ENCODE data around the gene PSMA7. TPM values are rescaled to one million over a fixed set of nuclear protein-coding genes. Genes with fewer than 3 reads are reported as not detected.

Gene PSMA7
- total RNA-seq, 4 donors from 2014 or later: 213 to 288 (median 261) TPM

DNA sequence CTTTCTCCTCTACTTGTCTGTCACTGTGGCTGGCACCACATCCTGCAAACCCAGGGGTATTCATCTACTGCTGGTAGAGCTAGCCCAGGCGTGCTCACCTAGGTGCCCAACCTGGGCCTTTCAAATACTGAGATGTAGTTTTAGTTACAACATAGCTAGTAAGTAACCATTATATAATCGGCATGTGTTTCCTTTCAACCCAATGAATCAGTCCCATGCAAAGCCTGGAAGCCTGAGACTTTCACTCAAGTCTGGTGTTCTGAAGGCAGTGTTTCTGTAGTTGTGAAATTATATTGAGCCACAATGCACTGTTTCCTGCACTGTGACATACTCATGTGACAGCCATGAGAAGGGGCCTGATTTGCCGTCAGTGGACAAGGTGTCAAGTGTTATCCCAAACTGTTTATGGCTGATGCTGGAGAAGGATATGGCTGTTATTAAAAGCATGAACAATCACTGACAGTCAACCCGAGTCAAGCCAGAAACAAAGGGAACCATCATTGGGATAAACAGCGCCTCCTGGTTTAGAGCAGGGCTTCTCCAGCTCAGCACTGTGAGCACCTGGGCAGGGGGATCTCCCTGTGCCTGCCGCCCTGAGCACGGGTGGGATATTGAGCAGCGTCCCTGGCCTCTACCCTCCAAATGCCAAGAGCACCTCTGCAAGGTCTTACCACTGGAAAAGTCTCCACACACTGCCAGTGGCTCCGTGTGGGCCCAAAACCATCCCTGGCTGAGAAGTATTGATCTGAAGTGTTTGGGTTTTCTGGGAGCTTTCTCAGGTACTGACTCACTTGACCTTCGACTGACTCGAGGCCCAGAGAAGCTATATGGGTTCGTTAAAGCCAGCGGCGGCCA, 1.6 kb downstream of the PSMA7 start:
- Histone ChIP-seq H3K27me3 (no peaks in the 10 kb centered on the region), H3K9me3 (no peaks in the 10 kb centered on the region), H3K4me3 (replicated peaks in 1 of 3) (peak overlapping the region; percentile 43 to 76 (median 67)), H3K27ac (peak overlapping the region; percentile 8 to 93 (median 76)), H3K4me1 (peaks cover 21 to 29% of the 10 kb centered on the region in 2 donors), H3K36me3 (peaks cover 32 to 37% of the 10 kb centered on the region in 2 donors)
- no peak for DNase-seq
- TF ChIP-seq, protein P1, sequence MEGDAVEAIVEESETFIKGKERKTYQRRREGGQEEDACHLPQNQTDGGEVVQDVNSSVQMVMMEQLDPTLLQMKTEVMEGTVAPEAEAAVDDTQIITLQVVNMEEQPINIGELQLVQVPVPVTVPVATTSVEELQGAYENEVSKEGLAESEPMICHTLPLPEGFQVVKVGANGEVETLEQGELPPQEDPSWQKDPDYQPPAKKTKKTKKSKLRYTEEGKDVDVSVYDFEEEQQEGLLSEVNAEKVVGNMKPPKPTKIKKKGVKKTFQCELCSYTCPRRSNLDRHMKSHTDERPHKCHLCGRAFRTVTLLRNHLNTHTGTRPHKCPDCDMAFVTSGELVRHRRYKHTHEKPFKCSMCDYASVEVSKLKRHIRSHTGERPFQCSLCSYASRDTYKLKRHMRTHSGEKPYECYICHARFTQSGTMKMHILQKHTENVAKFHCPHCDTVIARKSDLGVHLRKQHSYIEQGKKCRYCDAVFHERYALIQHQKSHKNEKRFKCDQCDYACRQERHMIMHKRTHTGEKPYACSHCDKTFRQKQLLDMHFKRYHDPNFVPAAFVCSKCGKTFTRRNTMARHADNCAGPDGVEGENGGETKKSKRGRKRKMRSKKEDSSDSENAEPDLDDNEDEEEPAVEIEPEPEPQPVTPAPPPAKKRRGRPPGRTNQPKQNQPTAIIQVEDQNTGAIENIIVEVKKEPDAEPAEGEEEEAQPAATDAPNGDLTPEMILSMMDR (IDR thresholded peaks at IDR 0.05): peak in 1 of 6 experiments; percentile 17
- no peak for TF ChIP-seq POLR2A (IDR thresholded peaks at IDR 0.05)
- intact Hi-C loops (cut with DNase I): loop anchor here (5.0 to 10.0 kb wide), 2 partner anchors 74 to 253 kb away; partner anchors contain the start of gene TAF4
- WGBS, 2 donors: 31% methylated on average over 13 to 14 of the region's 14 CpGs

DNA sequence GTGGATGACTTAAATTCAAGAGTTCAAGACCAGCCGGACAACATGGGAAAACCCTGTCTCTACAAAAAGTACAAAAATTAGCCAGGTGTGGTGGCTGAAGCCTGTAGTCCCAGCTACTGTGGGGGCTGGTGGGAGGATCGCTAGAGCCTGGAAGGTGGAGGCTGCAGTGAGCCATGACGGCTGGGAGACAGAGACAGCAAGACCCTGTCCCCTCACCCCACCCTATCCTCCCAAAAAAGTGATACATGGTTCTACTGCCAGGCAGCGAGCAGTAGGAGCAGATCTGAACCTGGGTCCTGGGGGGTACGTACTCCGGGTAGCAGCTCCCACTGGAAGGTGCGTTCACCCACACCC, 2.2 kb downstream of the PSMA7 start:
- no peak overlapping the region for H3K27ac ChIP-seq
- TF ChIP-seq, protein P1 (IDR thresholded peaks at IDR 0.05): no peak
- TF ChIP-seq POLR2A (IDR thresholded peaks at IDR 0.05): no peak
- peaks cover 36 to 43% of the 10 kb centered on the region in 2 donors for H3K36me3 ChIP-seq
- 62 to 76% methylated on average over 7 of the region's 7 CpGs for WGBS, 2 donors
- H3K27me3 ChIP-seq: no peaks in the 10 kb centered on the region
- no peak for DNase-seq
- no peaks in the 10 kb centered on the region for H3K9me3 ChIP-seq
- H3K4me3 ChIP-seq (replicated peaks in 1 of 3): no peak overlapping the region
- H3K4me1 ChIP-seq: peaks cover 21 to 29% of the 10 kb centered on the region in 2 donors
- intact Hi-C loops (cut with DNase I): loop anchor here (5.0 to 10.0 kb wide), 2 partner anchors 74 to 254 kb away; partner anchors contain the start of gene TAF4

DNA sequence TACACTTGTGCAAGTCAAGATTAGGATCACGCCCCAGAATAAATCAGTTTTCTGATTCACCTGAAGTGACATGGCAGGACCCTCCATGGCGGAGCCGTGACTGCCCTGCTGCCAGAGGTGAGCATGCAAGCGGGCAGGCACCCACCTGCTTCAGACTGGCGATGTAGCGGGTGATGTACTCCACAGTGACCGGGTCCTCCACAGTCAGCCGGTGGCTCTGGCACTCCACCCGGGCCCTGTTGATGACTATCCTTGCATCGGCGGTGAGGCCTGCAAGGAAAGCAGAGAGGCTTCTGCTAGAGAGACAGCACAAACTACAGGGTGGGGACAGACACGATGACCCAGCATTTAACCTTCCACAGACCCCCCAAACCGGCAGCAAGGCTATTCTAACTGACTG, 3.6 kb downstream of the PSMA7 start:
- Histone ChIP-seq H3K4me3 (replicated peaks in 1 of 3) (no peak overlapping the region), H3K27me3 (no peaks in the 10 kb centered on the region), H3K27ac (no peak overlapping the region), H3K4me1 (peaks cover 20 to 24% of the 10 kb centered on the region in 2 donors), H3K9me3 (no peaks in the 10 kb centered on the region), H3K36me3 (peaks cover 42 to 57% of the 10 kb centered on the region in 2 donors)
- DNase-seq: no peak
- TF ChIP-seq, protein P1 (IDR thresholded peaks at IDR 0.05): no peak
- TF ChIP-seq POLR2A (IDR thresholded peaks at IDR 0.05): no peak
- intact Hi-C loops (cut with DNase I): loop anchor here (5.0 to 10.0 kb wide), 3 partner anchors 72 to 255 kb away; partner anchors contain the start of gene TAF4
- 92 to 93% methylated on average over 10 to 13 of the region's 13 CpGs for WGBS, 2 donors

DNA sequence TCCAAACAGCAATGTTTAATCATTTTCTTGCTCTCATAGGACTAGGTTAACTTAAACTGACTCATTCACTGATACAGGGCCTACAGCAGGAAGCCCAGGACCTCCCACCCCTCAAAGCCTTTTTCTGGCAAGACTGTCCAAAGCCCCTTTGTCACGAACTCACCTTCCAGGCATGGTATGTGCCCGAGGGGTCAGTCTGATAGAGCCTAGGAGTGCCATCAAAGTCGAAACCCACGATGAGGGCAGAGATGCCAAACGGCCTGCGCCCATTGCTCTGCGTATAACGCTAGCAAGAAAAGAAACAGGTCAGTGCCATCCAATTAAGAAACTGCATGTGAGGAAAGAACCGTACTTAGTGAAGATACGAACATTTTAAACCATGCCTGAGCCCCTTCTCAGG, 4.3 kb downstream of the PSMA7 start:
- Histone ChIP-seq H3K27me3 (no peaks in the 10 kb centered on the region), H3K27ac (no peak overlapping the region), H3K4me1 (peaks cover 16 to 26% of the 10 kb centered on the region in 2 donors), H3K9me3 (no peaks in the 10 kb centered on the region), H3K4me3 (replicated peaks in 1 of 3) (no peak overlapping the region), H3K36me3 (peaks cover 42 to 57% of the 10 kb centered on the region in 2 donors)
- intact Hi-C loops (cut with DNase I): loop anchor here (5.0 kb wide), 1 partner anchor 127 kb away; no protein-coding TSS in a partner anchor
- 94 to 96% methylated on average over 10 of the region's 10 CpGs for WGBS, 2 donors
- TF ChIP-seq, protein P1 (IDR thresholded peaks at IDR 0.05): no peak
- no peak for TF ChIP-seq POLR2A (IDR thresholded peaks at IDR 0.05)
- DNase-seq: no peak

DNA sequence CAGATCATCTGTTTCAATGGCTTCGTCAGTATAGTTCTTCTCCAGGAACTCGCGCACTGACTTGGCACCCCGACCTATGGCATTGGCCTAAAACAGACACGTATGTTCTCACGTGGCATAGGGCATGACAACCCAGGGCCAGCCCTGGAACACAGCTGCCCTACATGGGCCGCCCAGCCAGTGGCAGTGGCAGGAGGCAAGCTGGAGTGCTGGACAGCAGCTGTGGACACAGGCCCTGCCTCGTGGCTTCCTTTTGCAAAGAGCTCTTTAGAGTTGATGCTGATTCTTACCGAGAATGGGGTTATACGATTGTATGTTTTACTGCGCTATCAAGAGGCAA, 5.0 kb downstream of the PSMA7 start:
- Histone ChIP-seq H3K27me3 (no peaks in the 10 kb centered on the region), H3K9me3 (no peaks in the 10 kb centered on the region), H3K4me1 (peaks cover 16 to 26% of the 10 kb centered on the region in 2 donors), H3K4me3 (replicated peaks in 1 of 3) (no peak overlapping the region), H3K27ac (no peak overlapping the region), H3K36me3 (peaks cover 45 to 59% of the 10 kb centered on the region in 2 donors)
- DNase-seq: no peak
- 85 to 87% methylated on average over 11 of the region's 11 CpGs for WGBS, 2 donors
- no peak for TF ChIP-seq POLR2A (IDR thresholded peaks at IDR 0.05)
- TF ChIP-seq, protein P1 (IDR thresholded peaks at IDR 0.05): no peak
- intact Hi-C loops (cut with DNase I): loop anchor here (5.0 kb wide), 1 partner anchor 126 kb away; no protein-coding TSS in a partner anchor

All from thyroid gland (tissue), 4 donors.